Fibroblast of lung (primary cell): ENCODE measurements around the gene MID1.

Experiments used
- CTCF ChIP-seq, 2 donors: IDR thresholded peaks in 1 of 2; conservative IDR thresholded peaks in 1 of 2; 1 replicate in 1 of 2; 2 replicates in 1 of 2; pipeline ENCODE4 v1.5.1; 2011 to 2012; ENCODE audit warnings: low read length in 2 of 2, control low read depth in 1 of 2, inconsistent platforms in 1 of 2, low read depth in 1 of 2, mild to moderate bottlenecking in 1 of 2
- EZH2 ChIP-seq: IDR thresholded peaks from 2 replicates; pipeline ENCODE4 v1.5.1; 2012; ENCODE audit warnings: low read length, control low read depth, mild to moderate bottlenecking; ENCODE audit errors: missing control alignments

DNA sequence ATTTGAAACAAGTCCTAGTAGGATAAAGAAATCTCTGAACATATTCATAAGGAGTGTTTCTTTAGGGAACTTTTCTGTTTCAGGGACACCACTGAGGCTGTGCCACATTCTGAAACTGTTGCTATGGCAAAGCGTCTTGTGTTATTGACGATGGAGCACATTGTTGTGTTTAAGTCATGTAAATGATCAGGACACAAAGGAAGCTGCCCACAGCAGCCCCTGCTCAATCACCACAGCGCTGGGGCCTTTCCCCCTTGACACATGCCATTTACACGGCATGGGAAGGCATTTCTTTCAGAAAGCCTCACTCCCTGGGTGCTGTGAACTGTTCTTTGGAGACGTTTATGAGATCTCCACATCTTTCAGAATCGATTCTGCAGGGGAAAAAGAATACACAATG is 39.8 kb upstream of the MID1 start:
- TF ChIP-seq CTCF (conservative IDR thresholded peaks at IDR 0.05 in 1 of 2, IDR thresholded peaks at IDR 0.05 in 1 of 2; ENCODE audit: low read depth in 1 of 2, low read length in 2 of 2) (no peak), EZH2 (no peak)
